ENCODE results near the gene CHAT. TPM values are rescaled to one million over a fixed set of nuclear protein-coding genes. Genes with fewer than 3 reads are reported as not detected.

Gene CHAT
- total RNA-seq, 2 experiments from 2014 or later, result not detected

DNA sequence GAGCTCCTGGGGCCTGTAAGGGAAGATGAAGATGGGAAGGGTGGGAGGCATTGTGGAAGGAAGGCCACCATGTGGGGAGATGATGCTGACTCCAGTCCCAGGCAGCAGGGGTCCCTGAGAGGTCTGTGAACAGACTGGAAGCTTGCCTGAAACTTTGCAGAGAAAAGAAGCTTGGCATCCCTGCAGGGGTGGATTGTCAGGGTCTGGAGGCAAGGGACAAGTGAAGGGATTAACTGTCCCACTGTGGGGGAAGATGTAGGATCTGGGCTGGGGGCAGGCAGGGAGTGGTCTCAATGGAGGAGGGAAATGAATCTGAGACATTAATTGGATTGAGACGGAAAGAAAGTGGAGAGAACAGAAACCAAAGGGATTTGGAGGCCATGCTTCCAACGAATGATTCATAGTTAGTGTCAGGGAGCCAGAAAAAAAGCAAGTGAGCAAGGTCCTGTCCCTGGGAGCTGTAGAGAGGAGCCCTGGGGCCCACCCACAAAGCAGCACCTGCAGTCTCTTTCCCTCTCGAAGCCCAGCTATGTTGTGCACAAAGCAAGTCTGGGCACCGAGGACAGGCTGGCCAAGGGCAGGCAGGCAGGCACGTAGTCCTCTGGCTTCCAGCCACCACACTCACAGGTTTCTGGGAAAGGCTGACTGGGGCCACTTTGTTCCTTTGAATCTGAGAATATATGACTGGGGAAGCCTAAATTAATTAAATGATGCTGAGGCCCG lies 8.5 kb upstream of the CHAT start:
- ChIA-PET POLR2A (no interaction called here), CTCF (interaction anchor here (1.5 to 3.2 kb wide), 3 partner anchors 10 to 12 kb away, joined by 6 to 12 read pairs (median 8); no protein-coding TSS in a partner anchor)
- TF ChIP-seq, protein P1, sequence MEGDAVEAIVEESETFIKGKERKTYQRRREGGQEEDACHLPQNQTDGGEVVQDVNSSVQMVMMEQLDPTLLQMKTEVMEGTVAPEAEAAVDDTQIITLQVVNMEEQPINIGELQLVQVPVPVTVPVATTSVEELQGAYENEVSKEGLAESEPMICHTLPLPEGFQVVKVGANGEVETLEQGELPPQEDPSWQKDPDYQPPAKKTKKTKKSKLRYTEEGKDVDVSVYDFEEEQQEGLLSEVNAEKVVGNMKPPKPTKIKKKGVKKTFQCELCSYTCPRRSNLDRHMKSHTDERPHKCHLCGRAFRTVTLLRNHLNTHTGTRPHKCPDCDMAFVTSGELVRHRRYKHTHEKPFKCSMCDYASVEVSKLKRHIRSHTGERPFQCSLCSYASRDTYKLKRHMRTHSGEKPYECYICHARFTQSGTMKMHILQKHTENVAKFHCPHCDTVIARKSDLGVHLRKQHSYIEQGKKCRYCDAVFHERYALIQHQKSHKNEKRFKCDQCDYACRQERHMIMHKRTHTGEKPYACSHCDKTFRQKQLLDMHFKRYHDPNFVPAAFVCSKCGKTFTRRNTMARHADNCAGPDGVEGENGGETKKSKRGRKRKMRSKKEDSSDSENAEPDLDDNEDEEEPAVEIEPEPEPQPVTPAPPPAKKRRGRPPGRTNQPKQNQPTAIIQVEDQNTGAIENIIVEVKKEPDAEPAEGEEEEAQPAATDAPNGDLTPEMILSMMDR (IDR thresholded peaks at IDR 0.05), result no peak
- Mint-ChIP-seq H3K27ac (no peak overlapping the region), H3K36me3 (ENCODE audit: low read depth) (no peaks in the 10 kb centered on the region), H3K9me3 (no peaks in the 10 kb centered on the region), H3K27me3 (peaks cover 56% of the 10 kb centered on the region), H3K4me1 (ENCODE audit: low read depth) (no peaks in the 10 kb centered on the region), H3K4me3 (no peak overlapping the region)
- intact Hi-C loops (cut with micrococcal nuclease), result loop anchor here (10.0 kb wide), 1 partner anchor 159 kb away; the partner anchor contains the start of gene OGDHL
- no peak for DNase-seq
- ATAC-seq, result no peak

DNA sequence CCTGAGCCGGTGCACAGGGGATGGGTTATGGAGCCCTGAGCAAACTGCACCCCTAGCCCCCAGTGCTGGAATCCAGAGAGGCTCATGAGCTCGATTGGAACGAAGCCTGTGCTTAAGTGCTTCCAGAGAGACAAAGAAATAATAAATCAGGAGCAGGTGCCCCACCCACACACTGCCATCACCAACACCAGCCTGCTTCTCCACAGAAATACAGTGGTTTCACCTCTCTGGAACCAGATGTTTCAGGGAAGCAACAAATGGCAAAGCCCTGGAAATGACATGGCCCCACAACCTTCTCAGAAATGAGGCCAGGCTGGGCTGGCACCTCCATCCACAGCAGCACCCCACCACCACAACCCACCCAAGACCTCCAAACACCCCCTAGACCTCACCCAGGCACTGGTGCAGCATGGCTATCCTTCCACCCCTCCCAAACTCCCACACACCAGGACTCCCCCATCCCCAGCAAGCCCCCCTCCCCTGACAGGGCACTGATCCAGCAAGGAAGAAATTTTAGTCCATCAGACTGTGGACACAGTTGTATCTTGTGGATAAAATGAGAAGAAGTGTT lies 7.8 kb upstream of the CHAT start:
- Mint-ChIP-seq H3K4me1 (ENCODE audit: low read depth) (no peaks in the 10 kb centered on the region), H3K36me3 (ENCODE audit: low read depth) (no peaks in the 10 kb centered on the region)

DNA sequence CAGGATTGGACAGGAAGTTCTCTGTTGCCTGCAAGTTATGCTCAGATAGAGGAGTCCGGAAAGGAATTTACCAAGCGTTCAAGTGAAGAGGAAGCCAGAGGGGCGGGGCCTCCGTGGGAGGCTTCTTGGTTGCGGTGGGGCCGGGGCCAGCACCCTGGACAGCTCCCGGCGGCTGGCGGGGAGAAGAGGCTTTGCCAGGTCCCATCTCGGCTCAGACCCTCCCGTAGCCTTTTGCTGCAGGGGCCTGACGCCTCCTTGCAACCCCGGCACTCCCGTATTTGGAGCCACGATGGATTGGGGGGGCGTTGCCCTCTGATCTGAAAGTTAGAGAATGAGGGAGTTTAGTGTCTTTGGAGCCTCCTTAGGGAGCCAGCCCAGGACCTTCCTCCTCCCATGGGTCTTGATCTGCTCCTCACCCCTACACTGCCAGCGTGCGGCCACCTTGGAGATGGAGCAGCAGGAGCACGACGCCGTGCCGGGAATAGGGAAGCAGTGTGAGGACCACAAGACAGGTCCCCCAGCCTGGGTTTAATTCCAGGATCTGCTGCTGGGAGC lies 6.8 kb upstream of the CHAT start:
- ATAC-seq (peak; percentile 88), DNase-seq (peak; percentile 86)
- no peaks in the 10 kb centered on the region for H3K36me3 Mint-ChIP-seq (ENCODE audit: low read depth)
- H3K9me3 Mint-ChIP-seq, result no peaks in the 10 kb centered on the region
- intact Hi-C loops (cut with micrococcal nuclease), result loop anchor here (10.0 kb wide), 1 partner anchor 158 kb away; the partner anchor contains the start of gene OGDHL
- CTCF ChIA-PET, result interaction anchor here (1.3 to 3.2 kb wide), 2 partner anchors 11 to 14 kb away, joined by 4 to 12 read pairs; no protein-coding TSS in a partner anchor
- no peaks in the 10 kb centered on the region for H3K4me1 Mint-ChIP-seq (ENCODE audit: low read depth)
- H3K27me3 Mint-ChIP-seq, result peaks cover 64% of the 10 kb centered on the region
- POLR2A ChIA-PET, result interaction anchor here (1.5 kb wide), 1 partner anchor 39 kb away, joined by 3 read pairs; no protein-coding TSS in a partner anchor
- no peak overlapping the region for H3K27ac Mint-ChIP-seq
- no peak overlapping the region for H3K4me3 Mint-ChIP-seq
- TF ChIP-seq, protein P1 (IDR thresholded peaks at IDR 0.05), result no peak

More for the DNA sequence above, 7.8 kb upstream of the CHAT start:
- Mint-ChIP-seq H3K27me3 (peaks cover 55% of the 10 kb centered on the region), H3K27ac (no peak overlapping the region), H3K9me3 (no peaks in the 10 kb centered on the region), H3K4me3 (no peak overlapping the region)
- DNase-seq, result no peak
- TF ChIP-seq, protein P1 (IDR thresholded peaks at IDR 0.05), result no peak
- no peak for ATAC-seq
- CTCF ChIA-PET, result interaction anchor here (1.3 to 3.2 kb wide), 3 partner anchors 10 to 13 kb away, joined by 4 to 12 read pairs (median 8); no protein-coding TSS in a partner anchor
- POLR2A ChIA-PET, result interaction anchor here (1.5 kb wide), 1 partner anchor 40 kb away, joined by 3 read pairs; no protein-coding TSS in a partner anchor
- intact Hi-C loops (cut with micrococcal nuclease), result loop anchor here (10.0 kb wide), 1 partner anchor 159 kb away; the partner anchor contains the start of gene OGDHL

DNA sequence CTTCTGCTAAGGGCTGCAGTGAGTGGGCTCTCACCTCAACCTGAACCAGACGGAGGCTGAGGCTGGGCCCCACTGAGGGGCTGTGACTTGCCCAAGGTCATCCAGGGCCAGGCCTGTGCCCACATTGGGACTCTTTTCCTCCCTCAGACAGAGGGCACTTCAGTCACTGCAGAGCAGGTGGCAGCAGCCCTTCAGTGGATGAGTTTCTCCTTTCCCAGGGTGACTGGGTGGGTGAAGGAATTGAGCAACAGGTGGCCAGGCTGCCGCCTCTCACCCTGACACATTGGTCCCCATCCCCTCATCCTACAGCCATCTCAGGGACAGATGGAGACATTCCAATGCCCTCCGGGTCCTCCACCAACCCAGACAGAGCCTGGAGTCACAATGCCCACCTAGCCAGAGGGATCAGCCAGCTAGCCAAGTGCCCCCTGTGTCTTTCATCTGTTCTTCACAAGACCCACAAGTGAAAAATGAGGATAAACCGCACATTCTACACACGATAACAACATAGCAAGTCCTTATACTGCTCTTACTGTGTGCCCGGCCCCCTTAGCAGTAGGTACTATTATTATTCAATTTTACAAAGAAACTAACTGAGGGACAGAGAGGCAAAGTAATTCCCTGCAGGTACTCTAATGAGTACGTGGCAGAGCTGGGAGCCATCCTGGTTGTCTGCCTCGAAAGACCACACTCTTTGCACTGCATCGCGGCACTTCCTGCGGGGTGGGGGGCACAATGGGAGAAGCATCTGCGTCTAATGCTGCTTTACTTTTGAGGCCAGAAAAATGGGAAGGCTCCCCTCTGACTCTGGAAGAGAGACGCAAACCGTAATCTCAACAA lies 5.5 kb upstream of the CHAT start:
- ChIA-PET CTCF (interaction anchor here (3.2 kb wide), 1 partner anchor 15 kb away, joined by 12 read pairs; no protein-coding TSS in a partner anchor), POLR2A (no interaction called here)
- no peak overlapping the region for H3K27ac Mint-ChIP-seq
- H3K4me3 Mint-ChIP-seq, result no peak overlapping the region
- no peaks in the 10 kb centered on the region for H3K4me1 Mint-ChIP-seq (ENCODE audit: low read depth)
- intact Hi-C loops (cut with micrococcal nuclease), result loop anchor here (10.0 kb wide), 1 partner anchor 156 kb away; the partner anchor contains the start of gene OGDHL
- no peaks in the 10 kb centered on the region for H3K9me3 Mint-ChIP-seq
- TF ChIP-seq, protein P1 (IDR thresholded peaks at IDR 0.05), result no peak
- no peak for DNase-seq
- H3K36me3 Mint-ChIP-seq (ENCODE audit: low read depth), result peaks cover 2% of the 10 kb centered on the region
- ATAC-seq, result no peak
- H3K27me3 Mint-ChIP-seq, result peaks cover 68% of the 10 kb centered on the region

Measured in activated CD8-positive, alpha-beta T cell treated with anti-CD3 and anti-CD28 coated beads for 36 hours (primary cell).